ENCODE measurements around the gene TGFBR3L.

The TGFBR3L gene

DNA sequence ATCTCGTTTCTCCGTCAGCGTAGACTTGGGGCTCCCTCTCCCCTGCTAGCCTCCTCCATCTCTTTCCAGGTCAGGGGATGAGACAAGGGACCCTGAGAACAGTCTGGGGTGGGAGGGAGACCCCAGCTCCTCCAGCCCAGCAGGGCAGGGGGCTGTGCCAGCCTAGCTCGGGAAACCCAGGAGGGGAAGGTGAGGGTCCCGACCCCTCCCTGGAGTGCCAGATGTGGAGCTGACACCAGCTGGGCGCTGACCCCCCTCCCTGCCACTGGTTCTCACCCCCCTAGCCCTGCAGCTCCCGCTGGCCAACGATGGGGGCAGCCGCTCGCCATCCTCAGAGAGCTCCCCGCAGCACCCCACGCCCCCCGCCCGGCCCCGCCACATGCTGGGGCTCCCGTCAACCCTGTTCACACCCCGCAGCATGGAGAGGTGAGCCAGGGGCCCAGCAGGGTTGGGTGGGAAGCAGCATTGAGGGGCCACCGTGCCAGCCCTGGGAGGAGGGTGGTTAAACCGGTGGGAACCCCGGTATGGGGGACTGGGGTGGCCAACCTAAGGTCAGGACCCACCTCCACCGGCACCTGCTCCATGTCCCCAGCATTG lies 5.1 kb upstream of the TGFBR3L start:
- no peak for DNase-seq (ENCODE audit: low read depth)
- H3K4me3 ChIP-seq (ENCODE audit: low read depth, low read length) = no peak overlapping the region
- TF ChIP-seq, protein P1, sequence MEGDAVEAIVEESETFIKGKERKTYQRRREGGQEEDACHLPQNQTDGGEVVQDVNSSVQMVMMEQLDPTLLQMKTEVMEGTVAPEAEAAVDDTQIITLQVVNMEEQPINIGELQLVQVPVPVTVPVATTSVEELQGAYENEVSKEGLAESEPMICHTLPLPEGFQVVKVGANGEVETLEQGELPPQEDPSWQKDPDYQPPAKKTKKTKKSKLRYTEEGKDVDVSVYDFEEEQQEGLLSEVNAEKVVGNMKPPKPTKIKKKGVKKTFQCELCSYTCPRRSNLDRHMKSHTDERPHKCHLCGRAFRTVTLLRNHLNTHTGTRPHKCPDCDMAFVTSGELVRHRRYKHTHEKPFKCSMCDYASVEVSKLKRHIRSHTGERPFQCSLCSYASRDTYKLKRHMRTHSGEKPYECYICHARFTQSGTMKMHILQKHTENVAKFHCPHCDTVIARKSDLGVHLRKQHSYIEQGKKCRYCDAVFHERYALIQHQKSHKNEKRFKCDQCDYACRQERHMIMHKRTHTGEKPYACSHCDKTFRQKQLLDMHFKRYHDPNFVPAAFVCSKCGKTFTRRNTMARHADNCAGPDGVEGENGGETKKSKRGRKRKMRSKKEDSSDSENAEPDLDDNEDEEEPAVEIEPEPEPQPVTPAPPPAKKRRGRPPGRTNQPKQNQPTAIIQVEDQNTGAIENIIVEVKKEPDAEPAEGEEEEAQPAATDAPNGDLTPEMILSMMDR (IDR thresholded peaks at IDR 0.05; ENCODE audit: control insufficient read depth, extremely low read depth, insufficient read depth) = no peak

DNA sequence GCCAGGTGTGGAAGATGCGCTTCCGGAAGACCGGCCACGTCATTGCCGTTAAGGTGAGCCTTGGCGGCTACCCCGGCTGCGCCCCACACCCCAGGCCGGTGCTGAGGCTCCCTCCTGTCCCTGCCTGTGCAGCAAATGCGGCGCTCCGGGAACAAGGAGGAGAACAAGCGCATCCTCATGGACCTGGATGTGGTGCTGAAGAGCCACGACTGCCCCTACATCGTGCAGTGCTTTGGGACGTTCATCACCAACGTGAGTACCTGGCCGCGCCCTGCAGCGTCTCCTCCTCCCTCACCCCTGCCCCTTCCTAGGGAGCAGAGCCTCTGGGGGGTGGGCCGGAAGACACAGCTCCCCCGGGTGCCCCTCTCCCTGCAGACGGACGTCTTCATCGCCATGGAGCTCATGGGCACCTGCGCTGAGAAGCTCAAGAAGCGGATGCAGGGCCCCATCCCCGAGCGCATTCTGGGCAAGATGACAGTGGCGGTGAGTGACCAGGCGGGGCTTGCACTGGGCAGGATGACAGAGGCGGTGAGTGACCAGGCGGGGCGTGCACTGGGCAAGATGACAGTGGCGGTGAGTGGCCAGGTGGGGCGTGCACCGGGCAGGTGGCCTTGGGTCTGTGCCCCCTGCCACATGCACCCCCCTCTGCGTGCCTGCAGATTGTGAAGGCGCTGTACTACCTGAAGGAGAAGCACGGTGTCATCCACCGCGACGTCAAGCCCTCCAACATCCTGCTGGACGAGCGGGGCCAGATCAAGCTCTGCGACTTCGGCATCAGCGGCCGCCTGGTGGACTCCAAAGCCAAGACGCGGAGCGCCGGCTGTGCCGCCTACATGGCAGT lies 4.1 kb upstream of the TGFBR3L start:
- no peak for DNase-seq (ENCODE audit: low read depth)
- TF ChIP-seq, protein P1 (IDR thresholded peaks at IDR 0.05; ENCODE audit: control insufficient read depth, extremely low read depth, insufficient read depth) = no peak
- no peak overlapping the region for H3K4me3 ChIP-seq (ENCODE audit: low read depth, low read length)

DNA sequence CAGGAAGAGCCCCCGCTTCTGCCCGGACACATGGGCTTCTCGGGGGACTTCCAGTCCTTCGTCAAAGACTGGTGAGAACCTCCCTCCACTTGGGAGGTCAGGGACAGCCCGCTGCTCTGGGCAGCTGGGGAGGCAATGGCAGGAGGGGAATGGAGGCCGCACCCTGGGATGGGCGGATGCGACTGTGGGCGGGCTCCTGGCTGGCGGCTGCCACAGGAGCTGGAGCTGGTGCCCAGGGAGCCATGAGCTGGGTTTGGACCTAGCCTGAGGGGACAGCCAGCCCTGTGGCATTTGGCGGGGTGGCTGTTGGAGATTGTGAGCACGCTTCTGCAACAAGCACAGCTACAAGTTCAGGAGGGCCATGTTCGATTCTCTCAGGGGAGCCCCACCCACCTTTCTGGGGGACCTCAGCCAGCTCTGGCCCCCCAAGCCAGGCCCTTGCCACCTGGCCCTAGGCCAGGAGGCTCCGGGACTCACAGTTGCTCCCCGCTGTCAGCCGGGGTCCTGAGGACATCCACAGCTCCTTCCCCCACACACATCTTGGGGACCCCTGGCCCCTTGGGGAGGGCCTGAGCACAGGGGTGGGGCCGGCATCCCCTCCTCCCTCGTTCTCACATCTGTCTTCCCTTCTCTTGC lies 3.0 kb upstream of the TGFBR3L start:
- H3K4me3 ChIP-seq (ENCODE audit: low read depth, low read length) = no peak overlapping the region
- no peak for DNase-seq (ENCODE audit: low read depth)
- TF ChIP-seq, protein P1 (IDR thresholded peaks at IDR 0.05; ENCODE audit: control insufficient read depth, extremely low read depth, insufficient read depth) = no peak

DNA sequence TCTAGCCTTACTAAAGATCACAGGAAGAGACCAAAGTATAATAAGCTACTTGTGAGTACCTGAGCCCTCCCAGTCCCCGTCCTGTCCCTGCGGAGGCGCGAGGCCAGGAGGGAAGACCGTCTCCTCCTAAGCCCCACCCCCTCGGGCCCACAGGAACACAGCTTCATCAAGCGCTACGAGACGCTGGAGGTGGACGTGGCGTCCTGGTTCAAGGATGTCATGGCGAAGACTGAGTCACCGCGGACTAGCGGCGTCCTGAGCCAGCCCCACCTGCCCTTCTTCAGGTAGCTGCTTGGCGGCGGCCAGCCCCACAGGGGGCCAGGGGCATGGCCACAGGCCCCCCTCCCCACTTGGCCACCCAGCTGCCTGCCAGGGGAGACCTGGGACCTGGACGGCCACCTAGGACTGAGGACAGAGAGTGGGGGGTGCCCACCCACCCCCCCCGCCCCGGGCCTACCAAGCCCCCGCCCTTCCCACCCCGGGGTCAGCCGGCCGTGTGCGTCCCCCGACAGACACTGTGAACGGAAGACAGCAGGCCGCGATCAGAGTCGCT lies 2.4 kb upstream of the TGFBR3L start:
- no peak overlapping the region for H3K4me3 ChIP-seq (ENCODE audit: low read depth, low read length)
- TF ChIP-seq, protein P1 (IDR thresholded peaks at IDR 0.05; ENCODE audit: control insufficient read depth, extremely low read depth, insufficient read depth) = no peak
- no peak for DNase-seq (ENCODE audit: low read depth)

DNA sequence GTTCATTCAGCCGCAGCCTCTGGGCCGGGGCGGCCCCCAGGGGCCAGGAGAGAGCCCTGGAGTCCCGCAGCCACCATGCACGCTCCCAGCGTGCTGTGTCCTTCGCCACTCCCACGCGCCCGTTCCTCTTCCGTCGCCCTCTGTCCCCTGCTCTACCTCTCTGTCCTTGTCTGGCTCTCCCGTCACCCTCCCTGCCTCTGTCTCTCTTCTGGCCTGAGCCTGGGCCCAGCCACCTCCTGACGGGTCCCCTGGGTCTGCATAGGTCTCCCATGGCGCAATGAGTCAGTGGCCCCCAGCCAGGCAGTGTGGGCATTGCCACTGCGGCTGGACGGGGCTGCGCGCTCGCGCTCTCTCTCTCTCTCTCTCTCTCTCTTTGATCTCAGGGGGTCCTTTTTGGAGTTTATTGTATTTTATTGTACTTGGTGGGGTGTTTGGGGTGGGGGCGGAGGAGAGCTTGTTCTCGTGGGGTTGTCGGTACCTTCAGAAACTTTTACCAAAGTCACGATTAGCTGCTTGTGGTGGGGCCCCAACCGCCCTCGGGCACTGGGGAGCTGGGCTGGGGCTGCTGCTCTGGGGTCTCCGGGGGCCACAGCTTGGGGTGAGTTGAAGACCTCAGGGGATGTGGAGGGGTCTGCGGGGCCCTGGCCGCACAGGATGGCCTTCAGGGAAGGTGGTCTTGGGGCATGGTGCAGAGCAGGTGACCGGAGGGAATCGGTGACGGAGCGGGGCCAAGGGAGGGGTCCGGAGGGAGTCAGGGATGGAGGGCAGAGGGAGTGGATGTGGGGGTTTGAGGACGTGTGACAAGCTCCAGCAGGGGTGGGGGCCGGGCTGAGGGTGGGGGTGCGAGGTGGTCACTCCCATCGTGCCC lies 1.7 kb upstream of the TGFBR3L start:
- no peak for DNase-seq (ENCODE audit: low read depth)
- H3K4me3 ChIP-seq (ENCODE audit: low read depth, low read length) = no peak overlapping the region
- TF ChIP-seq, protein P1 (IDR thresholded peaks at IDR 0.05; ENCODE audit: control insufficient read depth, extremely low read depth, insufficient read depth) = no peak

DNA sequence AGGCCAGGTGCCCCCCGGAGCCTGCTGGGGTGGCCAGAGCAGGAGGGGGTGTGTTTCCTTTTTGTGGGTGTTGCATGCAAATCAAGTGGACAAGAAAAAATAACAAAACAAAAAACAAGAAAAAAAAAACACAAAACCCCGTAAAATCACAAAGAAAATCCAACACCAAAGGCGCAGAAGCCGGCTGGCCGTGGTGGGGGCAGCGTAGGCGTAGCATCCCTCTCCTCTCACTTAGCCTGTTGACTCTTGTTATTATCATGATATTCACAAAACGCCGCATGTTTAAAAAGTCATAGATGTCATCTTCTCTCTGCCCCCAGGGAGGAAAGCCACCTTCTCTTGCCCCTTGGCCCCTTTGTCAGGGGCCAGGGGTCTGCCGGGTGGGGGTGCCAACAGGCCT lies 978 bp upstream of the TGFBR3L start:
- TF ChIP-seq, protein P1 (IDR thresholded peaks at IDR 0.05; ENCODE audit: control insufficient read depth, extremely low read depth, insufficient read depth) = no peak
- H3K4me3 ChIP-seq (ENCODE audit: low read depth, low read length) = no peak overlapping the region
- DNase-seq (ENCODE audit: low read depth) = no peak

All from LNCaP clone FGC (cell line).